Measurements from ENCODE around the gene PJVK.

Gene PJVK

DNA sequence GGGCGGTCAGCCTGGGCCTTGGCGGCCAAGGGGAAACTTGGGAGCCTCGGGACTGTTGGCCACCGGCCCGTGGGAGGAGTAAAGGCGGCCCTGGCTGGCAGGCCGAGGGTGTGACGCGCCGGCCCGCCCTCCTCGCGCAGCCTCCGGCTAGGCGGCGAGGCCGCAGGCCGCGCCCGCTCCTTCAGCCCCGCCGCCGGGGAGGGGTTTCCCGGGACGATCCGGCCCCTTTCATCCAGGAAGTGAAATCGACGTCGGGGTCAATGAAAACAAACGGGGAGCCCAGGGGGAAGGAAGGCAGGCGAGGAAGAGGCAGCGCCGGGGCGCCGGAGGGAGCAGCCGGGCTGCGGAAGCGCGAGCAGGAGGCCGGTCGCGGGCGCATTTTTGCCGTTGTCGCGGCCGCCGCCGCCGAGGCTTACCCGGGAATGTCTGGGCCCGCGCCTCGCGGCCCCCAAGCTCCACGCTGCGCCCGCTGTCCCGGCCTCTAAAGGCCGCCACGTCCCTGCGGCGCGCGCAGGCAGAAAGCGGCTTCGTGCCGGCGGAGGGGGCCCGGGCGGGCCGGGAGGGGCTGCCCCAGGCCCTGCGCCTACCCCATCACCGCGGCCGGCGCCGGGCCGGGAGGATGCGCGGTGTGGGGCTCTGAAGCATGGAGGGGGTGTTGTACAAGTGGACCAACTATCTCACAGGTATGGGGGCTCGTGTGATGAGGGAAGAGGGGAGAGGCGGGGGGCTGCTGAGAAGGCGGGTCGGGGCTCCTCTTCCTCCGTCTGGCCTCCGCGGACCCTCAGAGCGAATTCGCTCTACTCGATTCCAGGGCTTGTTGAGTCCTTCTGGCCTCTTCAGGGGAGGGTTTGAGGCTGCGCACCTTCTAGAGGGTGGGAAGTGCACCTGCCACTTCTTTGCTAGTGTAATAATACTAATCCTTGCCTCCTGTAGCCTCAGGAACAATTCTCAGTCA is 29.3 kb downstream of the PJVK start, which contains the start of gene PLEKHA3:
Gene PLEKHA3, plus strand, starts transcription at position 231 of the 955 bp plus-strand sequence. Its CDS starts 413 bp downstream, at position 644.
- peak; percentile 84 for DNase-seq (ENCODE audit: low read depth in 2 of 2)

DNA sequence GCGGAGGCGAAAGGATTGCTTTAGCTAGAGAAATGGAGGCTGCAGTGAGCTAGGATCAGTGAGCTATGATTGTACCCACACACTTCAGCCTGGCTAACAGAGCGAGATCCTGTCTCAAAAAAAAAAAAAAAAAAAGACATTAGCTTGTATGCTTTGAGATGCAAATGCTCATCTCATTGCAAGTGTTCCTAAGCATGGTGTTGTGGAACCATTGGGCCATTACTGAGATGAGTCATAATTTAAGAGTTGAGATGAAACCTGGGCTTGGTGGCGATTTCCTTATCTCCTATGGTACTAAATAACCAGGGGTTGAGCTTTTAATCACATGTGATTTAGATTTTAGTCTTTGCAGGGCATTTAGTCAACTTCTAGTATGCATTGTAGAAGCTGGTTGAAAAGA is 31.3 kb downstream of the PJVK start:
- no peak for DNase-seq (ENCODE audit: low read depth in 2 of 2)

DNA sequence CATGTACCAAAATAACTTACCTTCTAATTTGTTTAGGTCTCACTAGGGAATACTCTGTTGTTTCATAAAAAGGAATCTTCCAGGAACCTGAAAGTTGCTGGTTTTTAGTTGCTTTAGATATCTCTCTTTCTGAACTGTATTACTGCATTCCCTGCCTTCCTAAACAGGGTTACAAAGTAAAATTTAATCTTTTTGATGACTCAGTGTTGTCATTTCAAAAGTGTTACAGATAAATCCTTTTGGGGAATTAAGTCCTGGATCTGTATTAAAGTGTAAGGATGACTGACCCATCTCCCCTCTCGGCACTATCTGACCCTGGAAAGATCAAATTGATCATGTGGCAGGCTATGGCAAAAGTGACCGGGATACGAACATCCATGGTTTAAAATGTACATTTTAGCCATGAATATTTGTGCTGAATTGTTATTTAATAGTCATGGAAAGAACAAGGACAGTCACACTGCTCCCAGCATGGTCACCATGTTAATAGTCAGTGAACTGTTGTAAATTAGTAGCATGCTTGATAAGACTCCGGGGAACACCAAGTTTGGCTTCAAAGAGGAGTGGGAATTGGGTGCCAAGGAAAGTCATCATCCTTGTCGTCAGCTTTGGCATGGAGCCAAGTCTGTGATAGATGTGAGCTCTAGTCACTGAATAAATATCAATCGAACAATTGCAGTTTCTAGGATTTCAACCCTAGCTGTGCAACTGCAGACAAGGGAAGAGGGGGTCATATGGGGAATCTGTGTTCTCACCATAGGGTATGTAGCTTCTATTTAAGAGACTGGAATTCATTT is 33.3 kb downstream of the PJVK start:
- no peak for DNase-seq (ENCODE audit: low read depth in 2 of 2)

DNA sequence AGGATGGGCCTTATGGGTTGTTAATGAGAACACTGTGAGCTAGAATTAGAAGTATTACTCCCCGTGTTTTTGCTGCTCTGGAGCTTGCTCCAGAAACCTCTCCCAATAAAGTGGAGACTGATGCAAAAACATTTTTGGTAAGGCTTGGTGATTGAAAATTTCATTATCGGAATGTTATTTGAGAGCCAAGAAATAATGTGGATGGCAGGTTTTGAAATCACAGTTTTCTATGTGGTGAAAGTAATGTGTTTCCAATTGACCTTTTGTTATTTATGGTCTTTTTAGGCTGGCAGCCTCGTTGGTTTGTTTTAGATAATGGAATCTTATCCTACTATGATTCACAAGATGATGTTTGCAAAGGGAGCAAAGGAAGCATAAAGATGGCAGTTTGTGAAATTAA is 34.2 kb downstream of the PJVK start:
- DNase-seq (ENCODE audit: low read depth in 2 of 2), result no peak

DNA sequence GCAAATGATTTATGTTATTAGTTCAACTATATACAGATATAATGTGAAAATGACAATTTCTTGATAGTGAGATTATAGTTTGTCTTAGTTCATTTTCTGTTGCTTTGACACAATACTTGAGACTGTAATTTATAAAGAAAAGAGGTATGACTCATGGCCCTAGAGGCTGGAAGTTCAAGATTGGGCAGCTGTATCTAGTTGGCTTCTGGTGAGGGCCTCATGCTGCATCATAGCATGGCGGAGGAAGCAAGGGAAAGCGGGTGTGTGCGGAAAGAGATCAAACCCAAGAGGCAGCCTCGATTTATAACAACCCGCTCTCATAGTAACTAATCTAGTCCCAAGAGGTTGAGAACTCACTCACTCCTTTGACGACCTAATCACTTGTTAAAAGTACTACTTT is 40.4 kb downstream of the PJVK start:
- DNase-seq (ENCODE audit: low read depth in 2 of 2), result no peak

DNA sequence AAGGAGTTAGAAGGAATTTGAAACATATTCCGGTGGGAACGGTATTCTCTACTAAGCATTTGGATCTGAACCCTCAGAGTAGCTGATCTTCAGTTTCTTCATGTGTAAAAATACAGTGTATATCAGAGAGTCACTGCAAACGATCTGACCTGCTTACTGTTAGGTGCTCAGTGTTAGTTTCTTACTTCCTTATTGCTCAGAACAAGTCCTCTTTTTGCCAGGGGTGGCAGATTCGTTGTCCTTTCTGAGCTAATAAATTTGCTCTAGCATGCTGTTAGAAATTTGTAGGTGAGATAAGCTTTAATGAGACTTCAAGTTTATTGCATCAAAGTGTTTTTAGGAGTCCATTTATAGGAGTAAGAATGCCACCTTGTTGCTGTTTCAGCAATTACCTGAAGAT is 44.9 kb downstream of the PJVK start:
- no peak for DNase-seq (ENCODE audit: low read depth in 2 of 2)

DNA sequence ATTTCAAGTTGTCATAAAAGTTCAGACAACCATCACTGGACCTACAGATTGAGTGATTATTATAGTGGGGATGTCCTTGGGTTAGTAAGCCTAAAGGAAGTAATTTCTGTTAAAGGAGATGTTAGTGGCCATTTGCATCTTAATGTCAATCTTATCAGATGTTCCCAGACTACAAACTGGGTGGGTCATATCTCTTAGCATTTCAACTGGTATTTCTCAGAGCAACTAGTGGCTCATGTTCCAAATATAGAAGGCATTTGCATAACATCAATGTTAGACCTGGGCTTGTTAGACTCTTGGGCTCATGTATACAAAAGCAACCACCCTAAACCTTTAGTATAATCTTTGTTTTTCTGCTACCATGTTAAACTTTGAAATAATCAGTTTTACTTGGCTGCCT is 47.0 kb downstream of the PJVK start:
- DNase-seq (ENCODE audit: low read depth in 2 of 2), result no peak

DNA sequence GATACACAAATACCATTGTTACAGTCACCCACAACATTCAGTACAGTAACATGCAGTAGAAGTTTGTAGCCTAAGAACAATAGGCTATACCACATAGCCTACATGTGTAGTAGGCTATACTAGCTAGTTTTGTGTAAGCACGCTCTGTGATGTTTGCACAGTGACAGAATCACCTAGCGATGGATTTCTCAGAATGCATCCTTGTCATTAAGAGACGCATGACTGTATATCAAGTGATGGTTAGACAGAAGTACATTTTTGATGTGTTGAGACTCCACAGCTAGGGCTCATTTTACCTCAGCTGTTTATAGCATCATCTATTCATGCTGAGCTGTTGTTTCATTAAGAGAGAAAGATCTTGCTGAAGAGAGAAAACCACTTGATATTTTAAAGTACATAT is 48.5 kb downstream of the PJVK start:
- no peak for DNase-seq (ENCODE audit: low read depth in 2 of 2)

DNA sequence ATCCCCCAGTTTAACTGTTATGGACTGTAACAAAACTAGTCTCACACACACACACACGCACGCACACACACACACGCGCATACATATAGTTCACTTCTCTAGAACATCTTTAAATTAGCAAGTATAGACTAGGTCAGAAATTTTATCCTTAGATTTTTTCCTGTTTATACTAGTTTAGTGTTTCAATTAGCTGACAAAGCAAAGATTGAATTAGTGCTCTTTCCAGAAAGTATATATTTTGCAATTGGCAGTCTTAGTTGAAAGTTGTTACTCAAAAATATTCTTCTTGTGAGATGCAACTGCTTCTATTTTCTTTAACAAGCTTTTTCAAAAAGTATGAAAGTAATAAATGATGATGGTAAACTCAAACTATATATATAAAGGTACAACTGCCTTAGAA is 51.6 kb downstream of the PJVK start:
- DNase-seq (ENCODE audit: low read depth in 2 of 2), result no peak

DNA sequence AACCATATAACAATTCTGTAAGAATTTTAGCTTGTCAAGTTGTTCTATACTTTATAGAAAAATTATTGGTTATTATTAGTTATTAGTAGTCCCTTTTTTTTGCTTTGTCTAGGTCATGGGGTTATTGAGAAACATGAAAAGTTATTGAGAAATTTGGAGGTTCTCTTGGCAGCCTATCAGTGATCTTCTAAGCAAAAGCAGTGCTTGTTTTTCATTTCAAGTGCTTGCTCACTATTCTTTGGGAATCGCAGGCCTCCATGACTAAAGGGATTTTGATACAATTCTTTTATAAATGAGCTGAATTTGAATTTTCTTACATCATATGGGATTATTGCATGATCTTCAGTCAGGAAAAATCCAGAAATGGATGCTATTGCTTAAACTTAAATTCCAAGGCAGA is 54.9 kb downstream of the PJVK start:
- no peak for DNase-seq (ENCODE audit: low read depth in 2 of 2)

DNA sequence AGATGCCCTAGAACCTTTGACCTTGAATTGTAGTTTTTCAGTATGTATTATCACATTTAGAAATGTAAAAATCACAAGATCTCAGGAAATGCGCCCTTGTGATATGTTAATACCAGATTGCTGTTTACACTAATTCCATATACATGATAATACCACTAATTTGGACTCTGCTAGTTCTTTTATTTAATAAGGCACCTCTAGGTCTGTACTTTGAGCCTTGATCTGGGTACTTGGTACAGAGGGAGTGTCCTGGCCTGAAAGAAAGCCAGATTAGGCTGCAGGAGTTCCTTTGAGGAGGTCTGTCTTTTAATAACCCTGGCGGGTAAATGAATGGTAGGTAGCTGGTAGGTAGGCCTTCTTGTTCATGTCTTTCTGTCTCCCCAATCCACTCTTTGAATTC is 55.3 kb downstream of the PJVK start:
- DNase-seq (ENCODE audit: low read depth in 2 of 2), result no peak

DNA sequence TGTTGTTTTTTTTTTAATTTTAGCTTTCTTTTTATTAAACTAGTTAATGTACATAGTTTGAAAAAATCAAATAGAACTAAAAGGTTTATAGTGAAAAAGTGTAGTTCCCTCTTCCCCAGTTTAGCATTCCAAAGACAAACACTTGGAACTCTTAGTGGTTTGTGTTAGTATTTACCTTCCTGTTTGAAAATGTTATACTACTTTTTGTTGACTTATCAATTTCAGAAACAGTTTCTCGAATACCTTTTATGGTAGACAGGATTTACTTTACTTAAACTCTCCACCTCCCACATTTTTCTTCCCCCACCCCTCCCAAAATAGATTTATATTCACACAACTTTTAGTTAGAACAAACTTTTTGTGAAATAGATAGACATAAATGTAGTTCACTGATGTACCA is 55.8 kb downstream of the PJVK start:
- DNase-seq (ENCODE audit: low read depth in 2 of 2), result no peak

DNA sequence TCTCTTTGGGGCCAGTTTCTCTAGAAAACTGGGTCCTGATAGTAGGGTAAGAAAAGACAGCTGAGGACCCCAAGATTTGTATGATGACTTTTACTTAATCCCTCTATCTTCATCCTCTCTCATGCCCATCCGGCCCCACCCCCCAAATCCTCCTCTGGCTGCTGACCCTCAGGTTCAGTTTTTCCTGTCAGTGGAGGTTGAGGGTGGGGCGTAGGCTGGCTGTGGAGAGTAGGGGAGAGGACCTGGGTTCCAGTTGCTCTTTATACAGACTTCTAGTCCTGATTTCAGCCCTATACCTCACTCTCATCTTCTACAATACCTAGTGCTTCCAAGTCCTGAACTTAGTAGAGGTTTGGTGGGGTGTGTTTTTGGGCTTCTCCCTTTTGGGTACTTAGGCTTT is 57.5 kb downstream of the PJVK start:
- no peak for DNase-seq (ENCODE audit: low read depth in 2 of 2)

DNA sequence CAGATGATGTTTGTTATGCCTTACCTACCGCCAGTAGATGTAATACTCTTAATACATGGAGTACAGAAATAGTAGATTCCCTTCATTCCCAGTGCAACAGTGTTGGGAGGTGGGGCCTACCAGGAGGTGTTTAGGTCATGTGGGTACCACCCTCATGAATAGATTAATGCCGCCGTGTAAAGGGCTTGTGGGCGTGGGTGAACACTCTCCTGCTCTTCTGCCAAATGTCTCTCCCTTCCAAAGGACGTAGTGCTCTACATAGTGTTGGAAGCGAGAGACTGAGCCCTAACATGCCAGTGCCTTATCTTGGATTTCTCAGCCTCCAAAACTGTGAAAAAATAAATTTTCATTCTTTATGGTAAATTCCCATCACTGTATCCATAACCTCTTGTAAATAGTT is 59.2 kb downstream of the PJVK start:
- no peak for DNase-seq (ENCODE audit: low read depth in 2 of 2)
